HEK293 (cell line): ENCODE measurements around the gene USP5.

Source experiments
- GLIS2 ChIP-seq: fragments of 450-650 bp; formaldehyde crosslinking; IDR thresholded peaks from 2 replicates; pipeline ENCODE4 v1.5.1; 2016; ENCODE audit warnings: missing biosample characterization, missing genetic modification characterization
- RBAK ChIP-seq: fragments of 450-650 bp; formaldehyde crosslinking; IDR thresholded peaks from 2 replicates; pipeline ENCODE4 v1.5.1; 2016; ENCODE audit warnings: missing biosample characterization, missing genetic modification characterization
- REPIN1 ChIP-seq: fragments of 450-650 bp; formaldehyde crosslinking; IDR thresholded peaks from 2 replicates; pipeline ENCODE4 v1.5.1; 2017; ENCODE audit warnings: missing biosample characterization, missing genetic modification characterization, low read depth
- SCRT1 ChIP-seq: fragments of 450-650 bp; formaldehyde crosslinking; IDR thresholded peaks from 2 replicates; pipeline ENCODE4 v1.5.1; 2016; ENCODE audit warnings: missing biosample characterization, missing genetic modification characterization, borderline replicate concordance
- ZNF157 ChIP-seq: fragments of 450-650 bp; formaldehyde crosslinking; IDR thresholded peaks from 2 replicates; pipeline ENCODE4 v1.5.1; 2016; ENCODE audit warnings: missing biosample characterization, missing genetic modification characterization
- ZNF174 ChIP-seq: fragments of 450-650 bp; formaldehyde crosslinking; IDR thresholded peaks from 2 replicates; pipeline ENCODE4 v1.5.0; 2017; ENCODE audit warnings: missing biosample characterization, mild to moderate bottlenecking, missing genetic modification characterization
- ZNF175 ChIP-seq: fragments of 450-650 bp; formaldehyde crosslinking; IDR thresholded peaks from 2 replicates; pipeline ENCODE4 v1.5.1; 2016; ENCODE audit warnings: missing biosample characterization, missing genetic modification characterization
- ZNF19 ChIP-seq: fragments of 450-650 bp; formaldehyde crosslinking; IDR thresholded peaks from 2 replicates; pipeline ENCODE4; 2016; ENCODE audit warnings: missing biosample characterization, missing genetic modification characterization, low read depth
- ZNF2 ChIP-seq: fragments of 450-650 bp; formaldehyde crosslinking; IDR thresholded peaks from 2 replicates; pipeline ENCODE4 v1.5.1; 2016; ENCODE audit warnings: missing biosample characterization, missing genetic modification characterization
- ZNF221 ChIP-seq: fragments of 450-650 bp; formaldehyde crosslinking; IDR thresholded peaks from 2 replicates; pipeline ENCODE4 v1.5.1; 2017; ENCODE audit warnings: missing biosample characterization, missing genetic modification characterization, borderline replicate concordance
- ZNF239 ChIP-seq: fragments of 450-650 bp; formaldehyde crosslinking; IDR thresholded peaks from 2 replicates; pipeline ENCODE4 v1.5.1; 2016; ENCODE audit warnings: missing biosample characterization, missing genetic modification characterization
- ZNF302 ChIP-seq: fragments of 450-650 bp; formaldehyde crosslinking; IDR thresholded peaks from 2 replicates; pipeline ENCODE4 v1.5.1; 2016; ENCODE audit warnings: missing biosample characterization, missing genetic modification characterization, low read depth
- ZNF341 ChIP-seq: fragments of 450-650 bp; formaldehyde crosslinking; IDR thresholded peaks from 2 replicates; pipeline ENCODE4; 2016; ENCODE audit warnings: low read depth, missing biosample characterization, missing genetic modification characterization
- ZNF366 ChIP-seq: fragments of 450-650 bp; formaldehyde crosslinking; conservative IDR thresholded peaks from 2 replicates; pipeline ENCODE4 v1.5.1; 2016; ENCODE audit warnings: missing biosample characterization, missing genetic modification characterization
- ZNF433 ChIP-seq: fragments of 450-650 bp; formaldehyde crosslinking; IDR thresholded peaks from 2 replicates; pipeline ENCODE4 v1.5.1; 2016; ENCODE audit warnings: missing biosample characterization, missing genetic modification characterization, low read depth
- ZNF514 ChIP-seq: fragments of 450-650 bp; formaldehyde crosslinking; IDR thresholded peaks from 2 replicates; pipeline ENCODE4 v1.5.1; 2016; ENCODE audit warnings: missing biosample characterization, missing genetic modification characterization
- ZNF571 ChIP-seq: fragments of 450-650 bp; formaldehyde crosslinking; IDR thresholded peaks from 2 replicates; pipeline ENCODE4 v1.5.0; 2017; ENCODE audit warnings: missing biosample characterization, missing genetic modification characterization
- ZNF621 ChIP-seq: fragments of 450-650 bp; formaldehyde crosslinking; IDR thresholded peaks from 2 replicates; pipeline ENCODE4 v1.5.1; 2017; ENCODE audit warnings: missing biosample characterization, missing genetic modification characterization
- ZNF670 ChIP-seq: fragments of 450-650 bp; formaldehyde crosslinking; IDR thresholded peaks from 2 replicates; pipeline ENCODE4 v1.5.1; 2016; ENCODE audit warnings: missing biosample characterization, missing genetic modification characterization, low read depth
- ZNF677 ChIP-seq: fragments of 450-650 bp; IDR thresholded peaks from 2 replicates; pipeline ENCODE4 v1.5.0; 2018; ENCODE audit warnings: missing biosample characterization, mild to moderate bottlenecking, missing genetic modification characterization, moderate library complexity
- ZNF776 ChIP-seq: fragments of 450-650 bp; formaldehyde crosslinking; IDR thresholded peaks from 2 replicates; pipeline ENCODE4 v1.5.0; 2017; ENCODE audit warnings: missing biosample characterization, missing genetic modification characterization, borderline replicate concordance
- ZNF785 ChIP-seq: fragments of 450-650 bp; formaldehyde crosslinking; IDR thresholded peaks from 2 replicates; pipeline ENCODE4 v1.5.1; 2016; ENCODE audit warnings: missing biosample characterization, missing genetic modification characterization
- ZSCAN16 ChIP-seq: fragments of 450-650 bp; formaldehyde crosslinking; IDR thresholded peaks from 2 replicates; pipeline ENCODE4 v1.5.1; 2016; ENCODE audit warnings: missing biosample characterization, missing genetic modification characterization
- TF ChIP-seq, protein P1 (sequence below): fragments of 450-650 bp; formaldehyde crosslinking; IDR thresholded peaks from 2 replicates; pipeline ENCODE4 v1.5.0; 2017; ENCODE audit warnings: missing biosample characterization, missing genetic modification characterization, borderline replicate concordance
- TF ChIP-seq, protein P2 (sequence below): fragments of 450-650 bp; formaldehyde crosslinking; IDR thresholded peaks from 2 replicates; pipeline ENCODE4 v1.5.1; 2016; ENCODE audit warnings: missing biosample characterization, missing genetic modification characterization
- TF ChIP-seq, protein P3 (sequence below): fragments of 450-650 bp; formaldehyde crosslinking; IDR thresholded peaks from 2 replicates; pipeline ENCODE4 v1.5.1; 2016; ENCODE audit warnings: missing biosample characterization, missing genetic modification characterization
- TF ChIP-seq, protein P4 (sequence below): fragments of 450-650 bp; formaldehyde crosslinking; IDR thresholded peaks from 2 replicates; pipeline ENCODE4 v1.5.1; 2016; ENCODE audit warnings: missing biosample characterization, missing genetic modification characterization
- TF ChIP-seq, protein P5 (sequence below): fragments of 450-650 bp; formaldehyde crosslinking; IDR thresholded peaks from 2 replicates; pipeline ENCODE4 v1.5.1; 2017; ENCODE audit warnings: missing biosample characterization, missing genetic modification characterization
- TF ChIP-seq, protein P6 (sequence below): fragments of 450-650 bp; formaldehyde crosslinking; IDR thresholded peaks from 2 replicates; pipeline ENCODE4 v1.5.1; 2017; ENCODE audit warnings: missing biosample characterization, missing genetic modification characterization

The USP5 gene

DNA sequence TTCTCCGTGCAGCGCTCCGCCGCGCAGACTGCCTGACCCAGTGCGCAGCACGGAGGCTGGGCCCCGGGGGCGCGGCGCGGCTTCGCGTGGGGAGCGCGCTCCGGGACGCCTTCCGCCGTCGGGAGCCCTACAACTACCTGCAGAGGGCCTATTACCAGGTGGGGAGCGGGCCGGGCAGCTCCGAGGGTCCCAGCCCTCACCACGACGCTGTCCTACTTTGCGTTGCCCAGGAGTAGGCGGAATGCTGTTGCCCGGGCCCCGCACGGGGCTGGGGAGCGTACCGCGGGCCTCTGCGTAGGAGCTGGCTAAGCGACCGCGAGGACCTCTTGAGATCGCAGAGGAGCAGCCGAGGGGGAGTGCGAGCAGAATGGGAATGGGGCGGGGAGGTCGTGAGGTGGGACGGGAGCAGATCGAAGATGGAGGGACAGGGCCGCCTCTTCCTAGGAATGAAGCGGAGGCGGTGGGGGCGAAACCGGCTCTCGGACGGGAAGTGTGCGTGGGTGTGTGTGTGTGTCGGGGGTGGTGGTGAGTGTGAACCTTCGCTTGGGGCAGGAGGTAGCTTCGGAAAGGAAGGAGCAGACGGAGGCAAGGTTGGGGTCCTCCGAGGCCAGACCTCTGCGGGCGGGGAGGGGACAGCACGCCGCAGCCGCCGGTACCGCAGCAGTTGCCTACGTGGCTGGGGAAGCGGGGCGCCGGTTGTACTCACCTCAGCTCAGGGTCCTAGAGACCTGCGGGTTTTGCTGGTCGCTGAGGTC, 23.0 kb upstream of the USP5 start (continued):
- TF ChIP-seq ZNF670 (tag by site-specific recombination) (no peak), ZNF776 (no peak), ZNF302 (tag by site-specific recombination) (no peak), RBAK (tag by site-specific recombination) (0 out of 2 replicates have a peak, but pooled peaks have one; percentile 25), ZNF621 (tag by site-specific recombination) (no peak), ZSCAN16 (tag by site-specific recombination) (no peak), ZNF2 (tag by site-specific recombination) (peak; percentile 98), GLIS2 (tag by site-specific recombination) (peak; percentile 72), ZNF785 (tag by site-specific recombination) (0 out of 2 replicates have a peak, but pooled peaks have one; percentile 18), ZNF175 (tag by site-specific recombination) (no peak), ZNF514 (no peak), REPIN1 (tag by site-specific recombination) (peak; percentile 88; the same call in 1 of the 2 replicates), ZNF19 (tag by site-specific recombination) (no peak), ZNF174 (no peak), ZNF221 (tag by site-specific recombination) (no peak), ZNF571 (tag by site-specific recombination) (no peak), ZNF433 (tag by site-specific recombination) (no peak), ZNF341 (peak; percentile 81), ZNF677 (tag by site-specific recombination) (no peak), ZNF239 (tag by site-specific recombination) (no peak), ZNF366 (peak; percentile 90), ZNF157 (tag by site-specific recombination) (no peak; the same call in 1 of the 2 replicates), SCRT1 (tag by site-specific recombination) (no peak)
- TF ChIP-seq, protein P1, sequence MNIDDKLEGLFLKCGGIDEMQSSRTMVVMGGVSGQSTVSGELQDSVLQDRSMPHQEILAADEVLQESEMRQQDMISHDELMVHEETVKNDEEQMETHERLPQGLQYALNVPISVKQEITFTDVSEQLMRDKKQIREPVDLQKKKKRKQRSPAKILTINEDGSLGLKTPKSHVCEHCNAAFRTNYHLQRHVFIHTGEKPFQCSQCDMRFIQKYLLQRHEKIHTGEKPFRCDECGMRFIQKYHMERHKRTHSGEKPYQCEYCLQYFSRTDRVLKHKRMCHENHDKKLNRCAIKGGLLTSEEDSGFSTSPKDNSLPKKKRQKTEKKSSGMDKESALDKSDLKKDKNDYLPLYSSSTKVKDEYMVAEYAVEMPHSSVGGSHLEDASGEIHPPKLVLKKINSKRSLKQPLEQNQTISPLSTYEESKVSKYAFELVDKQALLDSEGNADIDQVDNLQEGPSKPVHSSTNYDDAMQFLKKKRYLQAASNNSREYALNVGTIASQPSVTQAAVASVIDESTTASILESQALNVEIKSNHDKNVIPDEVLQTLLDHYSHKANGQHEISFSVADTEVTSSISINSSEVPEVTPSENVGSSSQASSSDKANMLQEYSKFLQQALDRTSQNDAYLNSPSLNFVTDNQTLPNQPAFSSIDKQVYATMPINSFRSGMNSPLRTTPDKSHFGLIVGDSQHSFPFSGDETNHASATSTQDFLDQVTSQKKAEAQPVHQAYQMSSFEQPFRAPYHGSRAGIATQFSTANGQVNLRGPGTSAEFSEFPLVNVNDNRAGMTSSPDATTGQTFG, result no peak
- TF ChIP-seq, protein P2, sequence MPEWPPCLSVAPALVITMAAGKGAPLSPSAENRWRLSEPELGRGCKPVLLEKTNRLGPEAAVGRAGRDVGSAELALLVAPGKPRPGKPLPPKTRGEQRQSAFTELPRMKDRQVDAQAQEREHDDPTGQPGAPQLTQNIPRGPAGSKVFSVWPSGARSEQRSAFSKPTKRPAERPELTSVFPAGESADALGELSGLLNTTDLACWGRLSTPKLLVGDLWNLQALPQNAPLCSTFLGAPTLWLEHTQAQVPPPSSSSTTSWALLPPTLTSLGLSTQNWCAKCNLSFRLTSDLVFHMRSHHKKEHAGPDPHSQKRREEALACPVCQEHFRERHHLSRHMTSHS, result peak; percentile 53; the same call in 1 of the 2 replicates
- TF ChIP-seq, protein P3, sequence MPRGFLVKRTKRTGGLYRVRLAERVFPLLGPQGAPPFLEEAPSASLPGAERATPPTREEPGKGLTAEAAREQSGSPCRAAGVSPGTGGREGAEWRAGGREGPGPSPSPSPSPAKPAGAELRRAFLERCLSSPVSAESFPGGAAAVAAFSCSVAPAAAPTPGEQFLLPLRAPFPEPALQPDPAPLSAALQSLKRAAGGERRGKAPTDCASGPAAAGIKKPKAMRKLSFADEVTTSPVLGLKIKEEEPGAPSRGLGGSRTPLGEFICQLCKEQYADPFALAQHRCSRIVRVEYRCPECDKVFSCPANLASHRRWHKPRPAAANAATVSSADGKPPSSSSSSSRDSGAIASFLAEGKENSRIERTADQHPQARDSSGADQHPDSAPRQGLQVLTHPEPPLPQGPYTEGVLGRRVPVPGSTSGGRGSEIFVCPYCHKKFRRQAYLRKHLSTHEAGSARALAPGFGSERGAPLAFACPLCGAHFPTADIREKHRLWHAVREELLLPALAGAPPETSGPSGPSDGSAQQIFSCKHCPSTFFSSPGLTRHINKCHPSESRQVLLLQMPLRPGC (tag by site-specific recombination), result 0 out of 2 replicates have a peak, but pooled peaks have one; percentile 43
- TF ChIP-seq, protein P4, sequence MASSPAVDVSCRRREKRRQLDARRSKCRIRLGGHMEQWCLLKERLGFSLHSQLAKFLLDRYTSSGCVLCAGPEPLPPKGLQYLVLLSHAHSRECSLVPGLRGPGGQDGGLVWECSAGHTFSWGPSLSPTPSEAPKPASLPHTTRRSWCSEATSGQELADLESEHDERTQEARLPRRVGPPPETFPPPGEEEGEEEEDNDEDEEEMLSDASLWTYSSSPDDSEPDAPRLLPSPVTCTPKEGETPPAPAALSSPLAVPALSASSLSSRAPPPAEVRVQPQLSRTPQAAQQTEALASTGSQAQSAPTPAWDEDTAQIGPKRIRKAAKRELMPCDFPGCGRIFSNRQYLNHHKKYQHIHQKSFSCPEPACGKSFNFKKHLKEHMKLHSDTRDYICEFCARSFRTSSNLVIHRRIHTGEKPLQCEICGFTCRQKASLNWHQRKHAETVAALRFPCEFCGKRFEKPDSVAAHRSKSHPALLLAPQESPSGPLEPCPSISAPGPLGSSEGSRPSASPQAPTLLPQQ (tag by site-specific recombination), result 0 out of 2 replicates have a peak, but pooled peaks have one; percentile 59
- TF ChIP-seq, protein P5, sequence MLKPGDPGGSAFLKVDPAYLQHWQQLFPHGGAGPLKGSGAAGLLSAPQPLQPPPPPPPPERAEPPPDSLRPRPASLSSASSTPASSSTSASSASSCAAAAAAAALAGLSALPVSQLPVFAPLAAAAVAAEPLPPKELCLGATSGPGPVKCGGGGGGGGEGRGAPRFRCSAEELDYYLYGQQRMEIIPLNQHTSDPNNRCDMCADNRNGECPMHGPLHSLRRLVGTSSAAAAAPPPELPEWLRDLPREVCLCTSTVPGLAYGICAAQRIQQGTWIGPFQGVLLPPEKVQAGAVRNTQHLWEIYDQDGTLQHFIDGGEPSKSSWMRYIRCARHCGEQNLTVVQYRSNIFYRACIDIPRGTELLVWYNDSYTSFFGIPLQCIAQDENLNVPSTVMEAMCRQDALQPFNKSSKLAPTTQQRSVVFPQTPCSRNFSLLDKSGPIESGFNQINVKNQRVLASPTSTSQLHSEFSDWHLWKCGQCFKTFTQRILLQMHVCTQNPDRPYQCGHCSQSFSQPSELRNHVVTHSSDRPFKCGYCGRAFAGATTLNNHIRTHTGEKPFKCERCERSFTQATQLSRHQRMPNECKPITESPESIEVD (tag by site-specific recombination), result no peak
- TF ChIP-seq, protein P6, sequence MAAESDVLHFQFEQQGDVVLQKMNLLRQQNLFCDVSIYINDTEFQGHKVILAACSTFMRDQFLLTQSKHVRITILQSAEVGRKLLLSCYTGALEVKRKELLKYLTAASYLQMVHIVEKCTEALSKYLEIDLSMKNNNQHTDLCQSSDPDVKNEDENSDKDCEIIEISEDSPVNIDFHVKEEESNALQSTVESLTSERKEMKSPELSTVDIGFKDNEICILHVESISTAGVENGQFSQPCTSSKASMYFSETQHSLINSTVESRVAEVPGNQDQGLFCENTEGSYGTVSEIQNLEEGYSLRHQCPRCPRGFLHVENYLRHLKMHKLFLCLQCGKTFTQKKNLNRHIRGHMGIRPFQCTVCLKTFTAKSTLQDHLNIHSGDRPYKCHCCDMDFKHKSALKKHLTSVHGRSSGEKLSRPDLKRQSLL (tag by site-specific recombination), result no peak
